Cerebellar cortex (tissue), 1 donor: Measurements from ENCODE around the gene ARVCF.
A peak's percentile ranks its signal among the peaks of the same experiment; 100 is the strongest.
"Not testable (repeated sequence)": the region's sequence is repeated elsewhere in the genome, so short reads cannot be mapped to it uniquely, and the experiment has no call there.

Experiments
- DNase-seq: peaks from one replicate; pipeline ENCODE4 v3.0.0-alpha.2; 2015; ENCODE audit warnings: low spot score

The ARVCF gene

DNA sequence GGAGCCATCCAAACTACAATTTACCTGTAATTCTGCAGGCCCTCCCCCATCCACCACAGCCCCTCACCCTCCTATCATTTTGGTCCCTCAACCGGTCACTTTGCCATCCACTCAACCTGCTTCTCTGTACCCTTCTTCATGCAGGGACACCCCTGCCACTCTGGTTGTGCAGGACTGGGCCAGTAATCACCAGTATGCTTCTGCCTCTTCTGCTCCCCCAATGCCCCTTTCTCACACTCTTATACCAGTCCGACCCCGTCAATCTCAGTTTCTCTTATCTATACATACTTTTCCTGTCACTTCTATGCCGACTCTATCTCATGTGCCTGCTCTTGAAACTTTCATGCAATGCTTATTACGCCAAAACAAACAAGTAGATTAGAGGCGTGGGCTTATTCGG, 80.1 kb downstream of the ARVCF start:
- DNase-seq = no peak

GRCh38 chr22:19935123-19935718, 81.4 kb downstream of the ARVCF start:
- DNase-seq = not testable (repeated sequence)

- DNase-seq = no peak
These were observed 83.0 kb downstream of the ARVCF start for GRCh38 chr22:19933341-19934241.

- DNase-seq = peak; percentile 46
These were observed 84.0 kb downstream of the ARVCF start for GRCh38 chr22:19932367-19933206.

- DNase-seq = no peak
These were observed 85.1 kb downstream of the ARVCF start for GRCh38 chr22:19931514-19931913.

DNA sequence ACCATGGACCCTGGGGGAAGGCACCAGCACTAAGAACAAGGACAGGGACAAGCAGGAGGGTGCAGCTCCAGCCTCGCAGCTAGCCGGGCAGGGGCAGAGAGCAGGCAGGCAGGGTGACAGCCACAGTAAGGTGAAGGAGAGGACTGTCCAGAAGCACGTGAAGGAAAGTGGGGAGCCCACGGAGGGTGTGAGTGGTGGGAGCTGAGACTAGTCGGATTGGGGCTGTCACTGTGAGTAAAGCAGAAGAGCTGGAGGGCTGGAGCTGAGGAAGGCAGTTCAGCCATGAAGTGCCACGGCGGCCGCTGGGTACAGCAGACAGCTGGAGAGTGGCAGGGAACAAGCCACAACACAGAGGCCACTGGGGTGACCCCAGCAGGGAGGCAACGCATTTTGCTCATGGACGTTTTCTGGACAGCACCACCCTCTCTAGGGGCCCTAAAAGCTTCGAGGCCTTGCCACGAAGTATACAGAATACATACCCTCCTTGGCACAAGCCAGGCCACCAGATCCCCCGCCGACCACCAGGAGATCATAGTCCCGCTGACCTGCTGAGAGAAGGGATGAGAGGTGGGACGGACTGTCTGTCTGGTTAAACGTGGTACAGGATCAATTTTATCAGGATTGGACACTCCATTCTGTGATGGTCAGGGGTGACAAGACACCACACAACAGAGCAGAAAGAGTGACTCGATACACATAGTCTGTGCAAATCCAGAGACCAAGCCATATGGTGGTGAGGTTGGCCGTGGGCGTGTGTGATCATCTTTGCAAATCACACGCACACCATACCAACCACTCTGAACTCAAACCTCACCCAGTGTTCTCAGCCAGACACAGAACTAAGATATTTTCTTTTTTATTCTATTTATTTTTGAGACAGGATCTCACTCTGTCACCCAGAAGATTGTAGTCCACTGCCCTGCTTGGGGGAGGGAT, 85.8 kb downstream of the ARVCF start:
- no peak for DNase-seq

DNA sequence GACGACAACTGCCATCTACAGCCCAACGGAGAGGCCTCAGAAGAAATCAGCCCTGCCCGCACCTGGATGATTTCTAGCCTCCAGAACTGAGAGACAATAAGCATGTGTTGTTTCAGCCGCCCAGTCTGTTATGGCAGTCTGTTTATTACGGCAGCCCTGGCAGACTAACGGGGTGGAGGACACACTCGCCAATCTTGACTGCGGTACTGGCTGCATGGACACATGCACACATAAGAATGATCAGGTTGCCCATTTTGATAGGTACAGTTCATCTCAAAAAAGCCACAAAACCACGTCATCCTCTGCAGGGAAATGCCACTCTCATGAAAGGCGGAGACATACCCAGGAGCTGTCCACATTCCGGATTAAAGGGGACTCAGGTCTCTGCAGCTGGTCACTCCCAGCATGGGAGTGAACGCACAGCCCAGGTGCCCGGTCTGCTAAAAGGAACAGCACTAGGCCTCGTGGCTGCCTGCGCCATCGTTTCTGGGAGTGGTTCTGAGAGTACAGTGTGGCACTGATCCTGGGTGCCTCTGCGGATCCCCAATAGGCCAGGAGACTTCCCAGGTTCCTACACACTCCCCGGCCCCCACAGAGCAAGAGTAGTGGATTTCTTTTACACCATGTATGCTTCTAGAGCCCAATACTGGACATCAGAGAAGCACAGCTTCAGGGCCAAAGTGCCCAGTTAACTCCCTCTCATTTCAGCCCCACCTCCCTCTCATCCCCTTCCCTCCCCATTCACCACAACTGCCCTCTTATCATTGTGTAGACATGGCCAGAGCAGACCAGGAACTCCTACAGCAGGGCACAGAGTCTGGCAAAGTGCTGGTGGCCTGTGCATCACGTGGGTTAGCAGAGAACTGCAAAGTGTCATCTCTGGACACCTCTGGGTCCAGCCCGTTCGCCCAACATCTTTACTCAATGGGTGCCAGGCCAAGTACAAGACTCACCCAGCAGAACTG, 86.8 kb downstream of the ARVCF start:
- peak; percentile 86 for DNase-seq

GRCh38 chr22:19928207-19928606, 88.4 kb downstream of the ARVCF start:
- DNase-seq = no peak

- no peak for DNase-seq
These were observed 88.9 kb downstream of the ARVCF start for GRCh38 chr22:19927696-19928095.

DNA sequence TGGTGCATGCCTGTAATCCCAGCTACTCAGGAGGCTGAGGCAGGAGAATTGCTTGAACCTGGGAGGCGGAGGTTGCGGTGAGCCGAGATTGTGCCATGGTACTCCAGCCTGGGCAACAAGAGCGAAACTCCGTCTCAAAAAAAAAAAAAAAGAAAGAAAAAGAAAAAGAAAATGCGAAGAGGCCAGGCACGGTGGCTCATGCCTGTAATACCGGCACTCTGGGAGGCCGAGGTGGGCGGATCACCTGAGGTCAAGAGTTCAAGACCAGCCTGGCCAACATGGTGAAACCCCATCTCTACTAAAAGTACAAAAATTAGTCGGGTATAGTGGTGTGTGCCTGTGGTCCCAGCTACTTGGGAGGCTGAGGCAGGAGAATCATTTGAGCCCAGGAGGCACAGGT, 90.6 kb downstream of the ARVCF start:
- not testable (repeated sequence) for DNase-seq

DNA sequence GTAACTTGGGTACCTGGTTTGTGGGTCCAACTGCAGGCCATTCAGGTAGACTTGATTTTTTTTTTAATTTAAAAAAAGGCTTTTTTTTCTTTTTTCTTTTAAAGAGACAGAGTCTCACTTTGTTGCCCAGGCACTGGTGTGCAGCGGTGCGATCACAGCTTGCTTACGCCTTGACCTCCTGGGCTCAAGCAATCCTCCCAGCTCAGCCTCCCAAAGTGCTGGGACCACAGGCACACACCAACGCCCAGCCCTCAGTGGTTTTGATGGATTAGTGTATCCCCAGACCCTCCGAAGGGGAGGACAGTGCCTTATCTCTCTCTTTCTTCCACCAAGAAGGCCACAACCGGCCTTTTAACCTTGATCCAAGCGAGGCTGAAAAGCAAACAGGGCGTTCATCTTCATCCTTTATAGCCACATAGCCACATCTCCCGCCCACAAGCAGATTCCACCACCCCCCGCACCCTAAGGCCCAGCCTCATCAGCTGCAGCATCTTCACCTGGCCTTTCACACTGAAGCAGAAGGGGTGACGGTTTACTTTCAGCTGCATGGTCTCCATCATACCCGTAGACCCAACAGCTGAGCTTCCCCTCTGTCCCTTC, 92.6 kb downstream of the ARVCF start:
- no peak for DNase-seq

GRCh38 chr22:19921544-19922081, 95.0 kb downstream of the ARVCF start:
- no peak for DNase-seq
